H9 (cell line): Measurements from ENCODE around the gene LDLRAD4. TPM values are rescaled to one million over a fixed set of nuclear protein-coding genes. Genes with fewer than 3 reads are reported as not detected.

ENCODE experiments used
- DNase-seq: peaks from one replicate; pipeline ENCODE4 v3.0.0-alpha.2; 2017
- H2AFZ ChIP-seq: one replicate; pipeline ENCODE4 v1.6.1; 2013; ENCODE audit warnings: mild to moderate bottlenecking, low read length, control low read depth, moderate library complexity
- H2AK5ac ChIP-seq: 2 replicates; pipeline ENCODE4 v1.6.1; 2013; ENCODE audit warnings: low read length, control low read depth, mixed read lengths; ENCODE audit not compliant: insufficient read length
- H2BK120ac ChIP-seq: one replicate; pipeline ENCODE4 v1.6.1; 2013; ENCODE audit warnings: low read depth, mild to moderate bottlenecking, low read length, control low read depth, inconsistent platforms; ENCODE audit not compliant: poor library complexity, severe bottlenecking
- H2BK12ac ChIP-seq: 2 replicates; pipeline ENCODE4 v1.6.1; 2013; ENCODE audit warnings: low read length, control low read depth, mixed read lengths, low read depth; ENCODE audit not compliant: insufficient read length
- H2BK15ac ChIP-seq: 2 replicates; pipeline ENCODE4 v1.6.1; 2013; ENCODE audit warnings: low read depth, low read length, control low read depth
- H2BK20ac ChIP-seq: one replicate; pipeline ENCODE4 v1.6.1; 2013; ENCODE audit warnings: low read depth, mild to moderate bottlenecking, low read length, control low read depth, inconsistent platforms; ENCODE audit not compliant: poor library complexity, severe bottlenecking
- H2BK5ac ChIP-seq: 2 replicates; pipeline ENCODE4 v1.6.1; 2013; ENCODE audit warnings: low read length, control low read depth, mixed read lengths; ENCODE audit not compliant: insufficient read length
- H3K14ac ChIP-seq: 2 replicates; pipeline ENCODE4 v1.6.1; 2013; ENCODE audit warnings: low read length, control low read depth; ENCODE audit not compliant: insufficient read depth
- H3K18ac ChIP-seq: 2 replicates; pipeline ENCODE4 v1.6.1; 2013; ENCODE audit warnings: low read depth, mild to moderate bottlenecking, mixed read lengths, low read length, control low read depth; ENCODE audit not compliant: insufficient read length
- H3K23ac ChIP-seq: 2 replicates; pipeline ENCODE4 v1.6.1; 2013; ENCODE audit warnings: low read length, control low read depth, mixed read lengths, low read depth; ENCODE audit not compliant: insufficient read length
- H3K23me2 ChIP-seq: 2 replicates; pipeline ENCODE4 v1.6.1; 2013; ENCODE audit warnings: low read depth, mild to moderate bottlenecking, mixed read lengths, low read length, control low read depth; ENCODE audit not compliant: insufficient read length, poor library complexity, severe bottlenecking
- H3K27ac ChIP-seq: 2 replicates; pipeline ENCODE4 v1.5.1; 2013; ENCODE audit warnings: low read length, control low read depth, mixed read lengths, low read depth; ENCODE audit not compliant: insufficient read length
- H3K27me3 ChIP-seq: 2 replicates; pipeline ENCODE4 v1.6.1; 2013; ENCODE audit warnings: low read length, control low read depth, inconsistent platforms; ENCODE audit not compliant: insufficient read depth
- H3K4ac ChIP-seq: 2 replicates; pipeline ENCODE4 v1.6.1; 2013; ENCODE audit warnings: low read depth, mild to moderate bottlenecking, control low read depth, inconsistent platforms, low read length, moderate library complexity
- H3K4me1 ChIP-seq: 2 replicates; pipeline ENCODE4 v1.6.1; 2013; ENCODE audit warnings: low read length, control low read depth, inconsistent platforms; ENCODE audit not compliant: insufficient read depth
- H3K4me2 ChIP-seq: 2 replicates; pipeline ENCODE4 v1.6.1; 2013; ENCODE audit warnings: low read length, control low read depth, mixed read lengths; ENCODE audit not compliant: insufficient read length, insufficient read depth
- H3K56ac ChIP-seq: 2 replicates; pipeline ENCODE4 v1.6.1; 2013; ENCODE audit warnings: low read depth, mild to moderate bottlenecking, mixed read lengths, low read length, control low read depth; ENCODE audit not compliant: insufficient read length
- H3K79me1 ChIP-seq: 2 replicates; pipeline ENCODE4 v1.6.1; 2013; ENCODE audit warnings: low read depth, mild to moderate bottlenecking, moderate library complexity, low read length, control low read depth, inconsistent platforms; ENCODE audit not compliant: insufficient read depth, poor library complexity, severe bottlenecking
- H3K79me2 ChIP-seq: 2 replicates; pipeline ENCODE4 v1.6.1; 2013; ENCODE audit warnings: low read length, control low read depth, inconsistent platforms; ENCODE audit not compliant: insufficient read depth
- H3K9ac ChIP-seq: 2 replicates; pipeline ENCODE4 v1.6.1; 2013; ENCODE audit warnings: low read length, control low read depth, mixed read lengths; ENCODE audit not compliant: insufficient read length; ENCODE audit errors: extremely low read depth
- H3K9me3 ChIP-seq: one replicate; pipeline ENCODE4 v1.6.1; 2013; ENCODE audit warnings: low read depth, low read length, inconsistent platforms; ENCODE audit not compliant: control insufficient read depth
- H3T11ph ChIP-seq: one replicate; pipeline ENCODE4 v1.6.1; 2013; ENCODE audit warnings: mild to moderate bottlenecking, low read length, control low read depth, inconsistent platforms
- H4K20me1 ChIP-seq: one replicate; pipeline ENCODE4 v1.6.1; 2013; ENCODE audit not compliant: control insufficient read depth, insufficient read length, insufficient read depth
- H4K5ac ChIP-seq: 2 replicates; pipeline ENCODE4 v1.6.1; 2013; ENCODE audit warnings: low read depth, mild to moderate bottlenecking, mixed read lengths, low read length, control low read depth; ENCODE audit not compliant: insufficient read length
- H4K8ac ChIP-seq: replicated peaks from 2 replicates; pipeline ENCODE4 v1.6.1; 2013; ENCODE audit warnings: low read length, control low read depth, mixed read lengths, low read depth; ENCODE audit not compliant: insufficient read length
- H4K91ac ChIP-seq: 2 replicates; pipeline ENCODE4 v1.6.1; 2013; ENCODE audit warnings: low read depth, mild to moderate bottlenecking, moderate library complexity, mixed read lengths, low read length, control low read depth; ENCODE audit not compliant: insufficient read length
- H3K27ac Mint-ChIP-seq, 3 experiments: 2 replicates in 2 of 3; 3 replicates in 1 of 3; pipeline ENCODE4 v1.8.0; 2020 to 2021; ENCODE audit warnings: mixed read lengths in 3 of 3, mild to moderate bottlenecking in 1 of 3, moderate library complexity in 1 of 3
- H3K27me3 Mint-ChIP-seq: 2 replicates; pipeline ENCODE4 v1.8.0; 2021; ENCODE audit warnings: low read depth, mild to moderate bottlenecking, moderate library complexity, mixed read lengths
- H3K36me3 Mint-ChIP-seq, 3 experiments: 2 replicates in 2 of 3; 3 replicates in 1 of 3; pipeline ENCODE4 v1.8.0; 2020 to 2021; ENCODE audit warnings: low read depth in 3 of 3, mixed read lengths in 3 of 3; ENCODE audit not compliant: insufficient read depth in 1 of 3
- H3K4me1 Mint-ChIP-seq, 2 experiments: 2 replicates each; pipeline ENCODE4 v1.8.0; 2020; ENCODE audit warnings: mixed read lengths in 2 of 2
- H3K4me3 Mint-ChIP-seq, 2 experiments: 2 replicates in 1 of 2; 3 replicates in 1 of 2; pipeline ENCODE4 v1.8.0; 2020 to 2021; ENCODE audit warnings: mild to moderate bottlenecking in 2 of 2, mixed read lengths in 2 of 2, moderate library complexity in 1 of 2
- H3K9me3 Mint-ChIP-seq, 2 experiments: 2 replicates in 1 of 2; 3 replicates in 1 of 2; pipeline ENCODE4 v1.8.0; 2020; ENCODE audit warnings: mild to moderate bottlenecking in 2 of 2, mixed read lengths in 2 of 2, moderate library complexity in 1 of 2
- CTCF ChIP-seq: fragments of 200-600 bp; sonication (generic); conservative IDR thresholded peaks from 3 replicates; pipeline ENCODE4 v1.8.0; 2021; ENCODE audit warnings: antibody characterized with exemption, mild to moderate bottlenecking
- WGBS: extraction: QIAGEN DNeasy Blood & Tissue Kit; methylation state at CpG from one replicate; pipeline ENCODE4 v1.1.7; 2013; ENCODE audit warnings: missing lambda C conversion rate, low lambda C conversion rate, mixed read lengths; ENCODE audit not compliant: insufficient read length; ENCODE audit errors: extremely low coverage; 5-methylcytosine and 5-hydroxymethylcytosine counted together
- total RNA-seq: library from RNA; stranded (reverse); gene quantifications from 2 replicates; pipeline ENCODE4 v1.2.1, GENCODE V29; 2021

LDLRAD4 gene
- total RNA-seq, 1 experiment from 2014 or later = 3.9 TPM

GRCh38 chr18:13218997-13219396 is 437 bp downstream of the LDLRAD4 start:
- Histone ChIP-seq H3K4me1 (no peaks in the 10 kb centered on the region), H3K79me2 (no peaks in the 10 kb centered on the region), H3K56ac (no peak overlapping the region), H3K23ac (no peak overlapping the region), H2BK120ac (no peak overlapping the region), H2BK20ac (no peak overlapping the region), H2BK15ac (no peak overlapping the region), H2AFZ (no peak overlapping the region), H3K18ac (no peak overlapping the region), H3K27ac (no peak overlapping the region), H3K4ac (no peak overlapping the region), H3K23me2 (peaks cover 14% of the 10 kb centered on the region), H4K5ac (no peak overlapping the region), H2AK5ac (no peak overlapping the region), H4K8ac (no peak overlapping the region), H3K9ac (no peak overlapping the region), H2BK5ac (no peak overlapping the region), H3K9me3 (no peaks in the 10 kb centered on the region), H3K79me1 (no peaks in the 10 kb centered on the region), H3K4me2 (peak overlapping the region; percentile 72), H2BK12ac (no peak overlapping the region), H3K14ac (no peak overlapping the region), H3K27me3 (peaks cover 17% of the 10 kb centered on the region; the same call in 1 of the 2 replicates), H3T11ph (no peak overlapping the region), H4K91ac (no peak overlapping the region), H4K20me1 (no peaks in the 10 kb centered on the region)
- no peak overlapping the region; a peak in 1 of 7 replicates for H3K27ac Mint-ChIP-seq
- H3K9me3 Mint-ChIP-seq = peaks cover 0 to 1% of the 10 kb centered on the region in 2 experiments; a peak in 2 of 5 replicates
- H3K27me3 Mint-ChIP-seq = peaks cover 55% of the 10 kb centered on the region
- no peak for TF ChIP-seq CTCF
- no peak for DNase-seq
- H3K4me1 Mint-ChIP-seq = peaks cover 35 to 44% of the 10 kb centered on the region in 2 experiments
- WGBS = no CpG with 5 or more reads among the region's 15 CpGs
- H3K4me3 Mint-ChIP-seq = peak overlapping the region; percentile 66 to 80
- H3K36me3 Mint-ChIP-seq = peaks cover 0 to 2% (median 0%) of the 10 kb centered on the region in 3 experiments; a peak in 2 of 7 replicates
